GM12875 (cell line): Measurements from ENCODE around the gene IGLL1.

Experiments
- H3K4me3 ChIP-seq: one replicate; pipeline ENCODE4 v1.5.1; 2011; ENCODE audit warnings: low read depth, low read length, control low read depth
- TF ChIP-seq, protein P1 (sequence below): IDR thresholded peaks from 2 replicates; pipeline ENCODE4 v1.5.1; 2011; ENCODE audit warnings: low read depth, mild to moderate bottlenecking, control low read depth, inconsistent platforms, low read length, moderate library complexity, borderline replicate concordance; ENCODE audit not compliant: insufficient read depth

The IGLL1 gene

GRCh38 chr22:23556026-23556620 is 24.0 kb downstream of the IGLL1 start:
- TF ChIP-seq, protein P1, sequence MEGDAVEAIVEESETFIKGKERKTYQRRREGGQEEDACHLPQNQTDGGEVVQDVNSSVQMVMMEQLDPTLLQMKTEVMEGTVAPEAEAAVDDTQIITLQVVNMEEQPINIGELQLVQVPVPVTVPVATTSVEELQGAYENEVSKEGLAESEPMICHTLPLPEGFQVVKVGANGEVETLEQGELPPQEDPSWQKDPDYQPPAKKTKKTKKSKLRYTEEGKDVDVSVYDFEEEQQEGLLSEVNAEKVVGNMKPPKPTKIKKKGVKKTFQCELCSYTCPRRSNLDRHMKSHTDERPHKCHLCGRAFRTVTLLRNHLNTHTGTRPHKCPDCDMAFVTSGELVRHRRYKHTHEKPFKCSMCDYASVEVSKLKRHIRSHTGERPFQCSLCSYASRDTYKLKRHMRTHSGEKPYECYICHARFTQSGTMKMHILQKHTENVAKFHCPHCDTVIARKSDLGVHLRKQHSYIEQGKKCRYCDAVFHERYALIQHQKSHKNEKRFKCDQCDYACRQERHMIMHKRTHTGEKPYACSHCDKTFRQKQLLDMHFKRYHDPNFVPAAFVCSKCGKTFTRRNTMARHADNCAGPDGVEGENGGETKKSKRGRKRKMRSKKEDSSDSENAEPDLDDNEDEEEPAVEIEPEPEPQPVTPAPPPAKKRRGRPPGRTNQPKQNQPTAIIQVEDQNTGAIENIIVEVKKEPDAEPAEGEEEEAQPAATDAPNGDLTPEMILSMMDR, result no peak
- H3K4me3 ChIP-seq, result no peak overlapping the region

DNA sequence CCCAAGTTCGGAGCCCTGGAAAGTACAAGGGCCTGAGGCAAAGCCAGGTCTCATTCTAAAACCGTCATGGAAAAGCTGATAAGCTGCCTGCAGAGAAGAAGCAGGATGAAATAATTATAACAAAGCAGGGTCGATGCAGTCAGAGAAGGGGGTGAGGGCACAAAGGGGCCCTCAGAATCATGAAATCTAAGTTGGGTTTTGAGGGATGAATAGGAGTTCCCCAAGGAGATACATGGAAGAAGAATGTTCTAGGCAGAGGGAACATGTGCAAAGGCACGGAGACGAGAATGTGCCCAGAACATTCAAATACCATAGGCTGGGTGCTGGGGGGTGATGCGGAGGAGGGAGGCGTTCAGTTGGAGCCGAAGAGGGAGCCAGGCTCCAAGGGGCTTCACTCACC is 25.0 kb downstream of the IGLL1 start:
- TF ChIP-seq, protein P1, result no peak

DNA sequence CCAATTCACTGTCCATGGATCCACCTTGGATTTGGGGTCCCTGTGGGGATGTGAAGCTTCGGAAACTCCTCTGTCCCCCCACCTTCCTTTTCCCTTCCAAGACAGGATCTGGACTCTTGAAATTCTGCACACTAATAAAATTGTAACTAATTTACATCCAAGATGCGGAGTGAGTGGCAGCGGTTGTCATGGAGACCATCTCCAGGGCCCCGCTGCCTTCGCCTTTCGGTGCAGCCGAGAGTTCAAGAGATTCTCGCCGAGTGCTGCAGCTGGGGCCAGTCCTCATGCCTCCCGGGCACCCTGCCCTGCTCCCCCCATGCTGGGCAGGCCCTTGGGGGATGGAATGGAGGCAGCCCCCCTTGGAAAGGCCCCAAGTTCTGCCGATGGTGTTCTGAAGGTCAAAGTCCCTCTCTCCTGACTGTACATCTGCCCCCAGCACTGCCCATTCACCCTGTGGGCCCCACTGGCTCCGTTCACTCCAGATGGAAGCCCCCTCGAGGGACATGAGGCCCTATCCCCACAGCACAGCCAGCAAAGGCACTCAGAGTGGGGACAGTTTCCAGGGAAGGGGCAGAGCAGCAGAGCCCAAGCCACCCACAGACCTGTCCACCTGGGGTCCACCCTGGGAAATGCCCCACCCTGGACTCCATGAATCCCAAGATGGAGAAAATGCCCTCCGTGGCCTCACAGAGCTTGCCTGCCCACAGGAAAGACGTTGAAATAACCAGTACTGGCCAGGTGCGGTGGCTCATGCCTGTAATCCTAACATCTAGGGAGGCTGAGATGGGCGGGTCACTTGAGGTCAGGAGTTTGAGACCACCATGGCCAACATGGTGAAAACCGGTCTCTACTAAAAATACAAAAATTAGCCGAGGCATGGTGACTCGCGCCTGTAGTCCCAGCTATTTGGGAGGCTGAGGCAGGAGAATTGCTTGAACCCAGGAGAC is 25.9 kb downstream of the IGLL1 start:
- H3K4me3 ChIP-seq, result no peak overlapping the region

More for the DNA sequence above, 25.0 kb downstream of the IGLL1 start:
- no peak overlapping the region for H3K4me3 ChIP-seq

GRCh38 chr22:23553438-23553837 is 26.7 kb downstream of the IGLL1 start:
- no peak overlapping the region for H3K4me3 ChIP-seq
- TF ChIP-seq, protein P1, result no peak

More for the DNA sequence above, 25.9 kb downstream of the IGLL1 start:
- TF ChIP-seq, protein P1, result no peak

- TF ChIP-seq, protein P1, result no peak
- no peak overlapping the region for H3K4me3 ChIP-seq
Observed at GRCh38 chr22:23552573-23552972, 27.5 kb downstream of the IGLL1 start.

- H3K4me3 ChIP-seq, result no peak overlapping the region
- TF ChIP-seq, protein P1, result no peak
Observed at GRCh38 chr22:23551385-23551784, 28.7 kb downstream of the IGLL1 start.

DNA sequence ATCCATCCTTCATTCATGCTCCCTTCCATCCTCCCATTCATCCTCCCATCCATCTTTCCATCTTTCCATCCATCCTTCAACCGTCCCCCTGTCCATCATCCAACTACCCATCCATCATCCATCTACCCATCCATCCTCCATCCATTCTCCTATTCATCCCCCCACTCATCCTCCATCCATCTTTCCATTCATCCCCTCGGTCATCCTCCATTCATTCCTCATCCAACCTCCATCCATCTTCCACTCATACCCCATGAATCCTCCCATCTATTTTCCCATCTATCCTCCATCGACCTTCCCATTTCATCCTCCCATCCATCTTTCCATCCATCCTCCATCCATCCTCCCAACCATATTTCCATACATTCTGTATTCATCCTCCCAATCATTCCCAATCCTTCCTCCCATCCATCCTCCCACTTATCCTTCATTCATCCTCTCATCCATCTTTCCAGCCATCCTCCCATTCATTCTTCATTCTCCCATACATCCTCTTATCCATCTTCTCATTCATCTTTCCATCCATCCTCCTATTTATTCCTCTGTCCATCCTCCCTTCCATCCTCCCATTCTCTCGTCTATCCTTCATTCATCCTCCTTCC is 29.9 kb downstream of the IGLL1 start:
- H3K4me3 ChIP-seq, result no peak overlapping the region
- TF ChIP-seq, protein P1, result no peak
